Measurements from ENCODE around the gene MICB. TPM values are rescaled to one million over a fixed set of nuclear protein-coding genes. Genes with fewer than 3 reads are reported as not detected.
A peak's percentile ranks its signal among the peaks of the same experiment; 100 is the strongest.

Gene MICB
- total and polyA plus RNA-seq, 9 of the 15 experiments (the other 6 are each of a cell fraction or from before 2014, with no cell fraction given), result 13.3 to 34.5 (median 19.8) TPM

DNA sequence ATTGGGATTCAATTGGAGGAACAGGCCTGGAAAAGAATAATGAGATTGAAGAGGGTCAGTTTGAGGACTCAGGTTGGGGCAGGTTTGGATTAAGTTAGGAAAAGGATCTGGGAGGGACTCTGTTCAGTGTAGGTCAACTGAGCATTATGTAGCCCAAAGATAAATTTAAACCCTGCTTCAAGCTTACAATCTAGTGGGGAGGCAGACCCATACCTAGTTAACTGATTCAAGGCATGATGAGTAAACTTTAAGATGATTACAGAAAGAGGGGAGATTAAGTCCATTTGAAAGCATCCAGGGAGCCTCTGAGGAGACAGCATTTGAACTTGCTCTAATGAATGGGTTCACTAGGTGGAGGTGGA lies 62.7 kb downstream of the MICB start (continued):
- no peak for TF ChIP-seq ARID4B (CRISPR knock-in tag; IDR thresholded peaks at IDR 0.05)
- TF ChIP-seq ZNF274 (IDR thresholded peaks at IDR 0.05; ENCODE audit: borderline replicate concordance, low read depth, low read length), result no peak
- TF ChIP-seq, protein P1, sequence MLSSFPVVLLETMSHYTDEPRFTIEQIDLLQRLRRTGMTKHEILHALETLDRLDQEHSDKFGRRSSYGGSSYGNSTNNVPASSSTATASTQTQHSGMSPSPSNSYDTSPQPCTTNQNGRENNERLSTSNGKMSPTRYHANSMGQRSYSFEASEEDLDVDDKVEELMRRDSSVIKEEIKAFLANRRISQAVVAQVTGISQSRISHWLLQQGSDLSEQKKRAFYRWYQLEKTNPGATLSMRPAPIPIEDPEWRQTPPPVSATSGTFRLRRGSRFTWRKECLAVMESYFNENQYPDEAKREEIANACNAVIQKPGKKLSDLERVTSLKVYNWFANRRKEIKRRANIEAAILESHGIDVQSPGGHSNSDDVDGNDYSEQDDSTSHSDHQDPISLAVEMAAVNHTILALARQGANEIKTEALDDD (IDR thresholded peaks at IDR 0.05), result peak; percentile 60; the same call in 1 of the 2 replicates
- 0 out of 2 replicates have a peak, but pooled peaks have one; percentile 9 for TF ChIP-seq ZNF584 (CRISPR knock-in tag; IDR thresholded peaks at IDR 0.05; ENCODE audit: low read depth)
- TF ChIP-seq MTA3 (IDR thresholded peaks at IDR 0.05; ENCODE audit: borderline replicate concordance), result no peak
- no peak for TF ChIP-seq ZBTB40 (IDR thresholded peaks at IDR 0.05)
- TF ChIP-seq ZBTB40 (CRISPR knock-in tag; IDR thresholded peaks at IDR 0.05), result no peak
- TF ChIP-seq DIDO1 (tag; IDR thresholded peaks at IDR 0.05; ENCODE audit: low read depth), result no peak
- TF ChIP-seq E2F8 (IDR thresholded peaks at IDR 0.05; ENCODE audit: low read depth, partially characterized antibody), result peak; percentile 7
- no peak for TF ChIP-seq MYC (IDR thresholded peaks at IDR 0.05; ENCODE audit: low read depth, low read length)
- no peak for TF ChIP-seq MYC (CRISPR knock-in tag; IDR thresholded peaks at IDR 0.05; ENCODE audit: borderline replicate concordance, low read depth)

All from K562 (cell line).